Lower leg skin (tissue), 3 donors: ENCODE data around the gene SLC1A4.

ENCODE experiments used
- CTCF ChIP-seq, 3 donors: fragments of 450-650 bp; IDR thresholded peaks; one replicate each; pipeline ENCODE4 v1.5.1; 2016; ENCODE audit warnings: antibody characterized with exemption in 3 of 3, mild to moderate bottlenecking in 3 of 3, moderate library complexity in 2 of 3
- POLR2A ChIP-seq, 2 donors: fragments of 450-650 bp; IDR thresholded peaks; one replicate each; pipeline ENCODE4 v1.6.1; 2016 to 2017; ENCODE audit warnings: antibody characterized with exemption in 2 of 2, mild to moderate bottlenecking in 1 of 2, moderate library complexity in 1 of 2

- no peak for TF ChIP-seq CTCF (IDR thresholded peaks at IDR 0.05)
- TF ChIP-seq POLR2A (IDR thresholded peaks at IDR 0.05), result no peak
Measured at GRCh38 chr2:64989982-64990614, 899 bp downstream of the SLC1A4 start.
